Left lung (tissue), 10 donors: ENCODE results near the gene DSCAML1. TPM values are rescaled to one million over a fixed set of nuclear protein-coding genes. Genes with fewer than 3 reads are reported as not detected.

Experiments
- ATAC-seq: fragments of 200-7000 bp; cut with Tn5 transposase; one replicate; pipeline ENCODE4 v1.9.1; 2020; ENCODE audit warnings: moderate library complexity
- DNase-seq, 4 donors: peaks; one replicate each; pipeline ENCODE4 v3.0.0-alpha.2; 2013 to 2020
- H3K27ac ChIP-seq, 2 donors: fragments of 200-600 bp; sonication (generic) in 1 of 2; one replicate each; pipeline versions ENCODE4 v1.5.0 to v1.8.0; 2020 to 2021
- H3K27me3 ChIP-seq, 2 donors: fragments of 200-600 bp; sonication (generic) in 1 of 2; one replicate each; pipeline versions ENCODE4 v1.5.0 to v1.8.0; 2020 to 2021
- H3K36me3 ChIP-seq, 2 donors: fragments of 200-600 bp; sonication (generic) in 1 of 2; one replicate each; pipeline versions ENCODE4 v1.5.0 to v1.8.0; 2020 to 2021
- H3K4me1 ChIP-seq, 2 donors: fragments of 200-600 bp; one replicate each; pipeline ENCODE4 v1.8.0; 2021
- H3K4me3 ChIP-seq, 2 donors: fragments of 200-600 bp; sonication (generic) in 1 of 2; one replicate each; pipeline versions ENCODE4 v1.5.0 to v1.8.0; 2020 to 2021; ENCODE audit warnings: mild to moderate bottlenecking in 1 of 2
- H3K9me3 ChIP-seq, 2 donors: fragments of 200-600 bp; sonication (generic) in 1 of 2; one replicate each; pipeline versions ENCODE4 v1.5.0 to v1.8.0; 2020 to 2021
- CTCF ChIP-seq, 2 donors: fragments of 200-600 bp; sonication (generic) in 1 of 2; IDR thresholded peaks; one replicate each; pipeline versions ENCODE4 v1.5.0 to v1.8.0; 2021; ENCODE audit warnings: antibody characterized with exemption in 2 of 2
- intact Hi-C, 2 donors: fragments of 100-400 bp; cut with DNase I; formaldehyde crosslinking; loops; one replicate each; pipeline versions ENCODE4 v1.11.2 to v1.14.2; 2022
- polyA plus RNA-seq, 6 donors: library from polyadenylated mRNA; unstranded; fragments of 120-200 nt; gene quantifications; one replicate each; pipeline ENCODE4 v1.2.1, GENCODE V29; 2013; ENCODE audit not compliant: insufficient read length in 6 of 6
- total RNA-seq, 2 donors: library from RNA; stranded (reverse); fragmentation: NEBNext Ultra II Directional; extraction: Animal tissue kit (Norgen Biotek cat#: 25700); gene quantifications; one replicate each; pipeline ENCODE4 v1.2.1, GENCODE V29; 2021
- donor health status: DM: no; HTN: yes; CAD: no.
- donor health status: DM: no; HTN: no; CAD: no.

DSCAML1 gene
- total and polyA plus RNA-seq, 8 donors = 0.35 to 1.8 (median 1.2) TPM

DNA sequence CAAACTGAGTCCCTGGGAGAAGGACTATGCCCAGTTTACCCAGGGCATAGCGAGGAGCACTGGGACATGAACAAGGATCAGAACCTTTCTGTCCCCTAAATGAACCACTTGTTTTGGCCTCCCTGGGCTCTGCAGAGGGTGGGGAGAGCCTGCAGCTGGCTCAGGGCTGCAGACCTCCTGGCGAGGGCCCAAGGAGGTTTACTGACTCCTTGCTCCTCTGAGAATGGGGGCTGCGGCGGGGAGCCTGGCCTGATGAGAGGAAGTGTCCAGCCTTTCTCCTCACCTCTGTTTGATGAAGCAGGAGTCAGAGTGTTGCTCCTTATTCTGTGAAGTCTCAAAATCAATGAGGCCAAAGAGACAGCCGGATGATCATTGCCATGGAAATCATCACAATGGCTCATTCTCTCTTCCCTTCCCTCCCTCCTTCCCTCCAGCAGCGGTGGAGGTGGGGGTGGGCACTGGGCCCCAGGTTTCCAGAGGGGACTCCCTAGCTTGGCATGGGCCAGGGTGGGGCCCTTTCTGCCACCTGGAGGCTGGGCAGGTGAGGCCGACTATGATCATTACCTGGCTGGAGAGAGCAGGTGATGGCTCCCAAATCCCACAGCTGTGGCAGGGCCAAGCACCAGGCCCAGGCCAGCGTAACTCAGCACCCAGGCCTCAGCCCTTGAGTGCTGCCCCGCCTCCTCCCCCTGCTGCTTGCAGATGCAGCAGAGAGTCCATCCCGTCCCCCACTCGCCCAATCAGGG, 299.6 kb downstream of the DSCAML1 start:
- H3K4me1 ChIP-seq = no peaks in the 10 kb centered on the region
- H3K36me3 ChIP-seq = no peaks in the 10 kb centered on the region
- ATAC-seq (no peak), DNase-seq (peak in 1 of 4 donors; percentile 54)
- no peak overlapping the region for H3K4me3 ChIP-seq
- intact Hi-C loops = no loop called here
- no peak overlapping the region for H3K27ac ChIP-seq
- H3K27me3 ChIP-seq = peaks cover 0 to 12% of the 10 kb centered on the region in 2 donors
- no peak for TF ChIP-seq CTCF (IDR thresholded peaks at IDR 0.05)
- H3K9me3 ChIP-seq = no peaks in the 10 kb centered on the region

GRCh38 chr11:117495357-117495756, 301.7 kb downstream of the DSCAML1 start:
- Histone ChIP-seq H3K27ac (no peak overlapping the region), H3K4me1 (no peaks in the 10 kb centered on the region), H3K4me3 (no peak overlapping the region), H3K36me3 (no peaks in the 10 kb centered on the region), H3K9me3 (no peaks in the 10 kb centered on the region), H3K27me3 (peaks cover 0 to 12% of the 10 kb centered on the region in 2 donors)
- intact Hi-C loops = no loop called here
- TF ChIP-seq CTCF (IDR thresholded peaks at IDR 0.05) = no peak
- no peak for ATAC-seq
- peak in 1 of 4 donors; percentile 31 for DNase-seq

- H3K27me3 ChIP-seq = peaks cover 0 to 17% of the 10 kb centered on the region in 2 donors
- intact Hi-C loops = no loop called here
These were observed 304.3 kb downstream of the DSCAML1 start for GRCh38 chr11:117492578-117493251.

DNA sequence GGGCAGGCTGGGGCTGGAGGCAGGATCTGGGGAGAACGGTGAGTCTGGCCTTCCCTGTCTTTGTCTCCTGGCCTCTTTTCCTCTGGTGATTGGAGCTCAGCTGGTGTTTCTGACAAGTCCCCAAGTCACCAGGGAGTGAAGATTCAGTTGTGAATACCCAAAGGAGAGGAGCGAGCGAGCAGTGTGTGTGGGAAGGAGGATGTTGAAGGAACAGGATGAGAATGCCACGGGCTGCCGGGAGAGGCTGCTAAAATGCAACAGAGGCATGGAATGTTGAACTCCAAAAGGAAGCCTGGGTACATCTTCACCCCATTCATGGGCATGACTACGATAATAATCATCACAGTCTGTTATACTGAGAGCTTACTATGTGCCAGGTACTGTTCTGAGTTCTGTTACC, 306.1 kb downstream of the DSCAML1 start:
- intact Hi-C loops = no loop called here
- H3K36me3 ChIP-seq = no peaks in the 10 kb centered on the region
- no peaks in the 10 kb centered on the region for H3K4me1 ChIP-seq
- no peak for TF ChIP-seq CTCF (IDR thresholded peaks at IDR 0.05)
- peaks cover 0 to 17% of the 10 kb centered on the region in 2 donors for H3K27me3 ChIP-seq
- H3K4me3 ChIP-seq = no peak overlapping the region
- DNase-seq (no peak), ATAC-seq (no peak)
- no peaks in the 10 kb centered on the region for H3K9me3 ChIP-seq
- H3K27ac ChIP-seq = no peak overlapping the region

More at GRCh38 chr11:117492578-117493251, 304.3 kb downstream of the DSCAML1 start:
- no peak for ATAC-seq
- peak in 1 of 4 donors; percentile 16 for DNase-seq
- Histone ChIP-seq H3K36me3 (no peaks in the 10 kb centered on the region), H3K4me1 (no peaks in the 10 kb centered on the region), H3K27ac (no peak overlapping the region), H3K4me3 (no peak overlapping the region), H3K9me3 (no peaks in the 10 kb centered on the region)
- TF ChIP-seq CTCF (IDR thresholded peaks at IDR 0.05) = no peak

GRCh38 chr11:117489999-117490679, 306.9 kb downstream of the DSCAML1 start:
- peaks cover 0 to 17% of the 10 kb centered on the region in 2 donors for H3K27me3 ChIP-seq
- intact Hi-C loops = no loop called here
- ATAC-seq (no peak), DNase-seq (no peak)
- TF ChIP-seq CTCF (IDR thresholded peaks at IDR 0.05) = no peak
- H3K36me3 ChIP-seq = no peaks in the 10 kb centered on the region
- H3K4me1 ChIP-seq = no peaks in the 10 kb centered on the region
- no peaks in the 10 kb centered on the region for H3K9me3 ChIP-seq
- H3K27ac ChIP-seq = no peak overlapping the region
- no peak overlapping the region for H3K4me3 ChIP-seq
